H9 (cell line): ENCODE data around the gene HIF1A. TPM values are rescaled to one million over a fixed set of nuclear protein-coding genes. Genes with fewer than 3 reads are reported as not detected.

Experiments
- DNase-seq: peaks from one replicate; pipeline ENCODE4 v3.0.0-alpha.2; 2017
- H2AFZ ChIP-seq: one replicate; pipeline ENCODE4 v1.6.1; 2013; ENCODE audit warnings: mild to moderate bottlenecking, low read length, control low read depth, moderate library complexity
- H2AK5ac ChIP-seq: 2 replicates; pipeline ENCODE4 v1.6.1; 2013; ENCODE audit warnings: low read length, control low read depth, mixed read lengths; ENCODE audit not compliant: insufficient read length
- H2BK120ac ChIP-seq: one replicate; pipeline ENCODE4 v1.6.1; 2013; ENCODE audit warnings: low read depth, mild to moderate bottlenecking, low read length, control low read depth, inconsistent platforms; ENCODE audit not compliant: poor library complexity, severe bottlenecking
- H2BK12ac ChIP-seq: 2 replicates; pipeline ENCODE4 v1.6.1; 2013; ENCODE audit warnings: low read length, control low read depth, mixed read lengths, low read depth; ENCODE audit not compliant: insufficient read length
- H2BK15ac ChIP-seq: 2 replicates; pipeline ENCODE4 v1.6.1; 2013; ENCODE audit warnings: low read depth, low read length, control low read depth
- H2BK20ac ChIP-seq: one replicate; pipeline ENCODE4 v1.6.1; 2013; ENCODE audit warnings: low read depth, mild to moderate bottlenecking, low read length, control low read depth, inconsistent platforms; ENCODE audit not compliant: poor library complexity, severe bottlenecking
- H2BK5ac ChIP-seq: 2 replicates; pipeline ENCODE4 v1.6.1; 2013; ENCODE audit warnings: low read length, control low read depth, mixed read lengths; ENCODE audit not compliant: insufficient read length
- H3K14ac ChIP-seq: 2 replicates; pipeline ENCODE4 v1.6.1; 2013; ENCODE audit warnings: low read length, control low read depth; ENCODE audit not compliant: insufficient read depth
- H3K18ac ChIP-seq: 2 replicates; pipeline ENCODE4 v1.6.1; 2013; ENCODE audit warnings: low read depth, mild to moderate bottlenecking, mixed read lengths, low read length, control low read depth; ENCODE audit not compliant: insufficient read length
- H3K23ac ChIP-seq: 2 replicates; pipeline ENCODE4 v1.6.1; 2013; ENCODE audit warnings: low read length, control low read depth, mixed read lengths, low read depth; ENCODE audit not compliant: insufficient read length
- H3K23me2 ChIP-seq: 2 replicates; pipeline ENCODE4 v1.6.1; 2013; ENCODE audit warnings: low read depth, mild to moderate bottlenecking, mixed read lengths, low read length, control low read depth; ENCODE audit not compliant: insufficient read length, poor library complexity, severe bottlenecking
- H3K27ac ChIP-seq: 2 replicates; pipeline ENCODE4 v1.5.1; 2013; ENCODE audit warnings: low read length, control low read depth, mixed read lengths, low read depth; ENCODE audit not compliant: insufficient read length
- H3K27me3 ChIP-seq: 2 replicates; pipeline ENCODE4 v1.6.1; 2013; ENCODE audit warnings: low read length, control low read depth, inconsistent platforms; ENCODE audit not compliant: insufficient read depth
- H3K4ac ChIP-seq: 2 replicates; pipeline ENCODE4 v1.6.1; 2013; ENCODE audit warnings: low read depth, mild to moderate bottlenecking, control low read depth, inconsistent platforms, low read length, moderate library complexity
- H3K4me1 ChIP-seq: 2 replicates; pipeline ENCODE4 v1.6.1; 2013; ENCODE audit warnings: low read length, control low read depth, inconsistent platforms; ENCODE audit not compliant: insufficient read depth
- H3K4me2 ChIP-seq: 2 replicates; pipeline ENCODE4 v1.6.1; 2013; ENCODE audit warnings: low read length, control low read depth, mixed read lengths; ENCODE audit not compliant: insufficient read length, insufficient read depth
- H3K56ac ChIP-seq: 2 replicates; pipeline ENCODE4 v1.6.1; 2013; ENCODE audit warnings: low read depth, mild to moderate bottlenecking, mixed read lengths, low read length, control low read depth; ENCODE audit not compliant: insufficient read length
- H3K79me1 ChIP-seq: 2 replicates; pipeline ENCODE4 v1.6.1; 2013; ENCODE audit warnings: low read depth, mild to moderate bottlenecking, moderate library complexity, low read length, control low read depth, inconsistent platforms; ENCODE audit not compliant: insufficient read depth, poor library complexity, severe bottlenecking
- H3K79me2 ChIP-seq: 2 replicates; pipeline ENCODE4 v1.6.1; 2013; ENCODE audit warnings: low read length, control low read depth, inconsistent platforms; ENCODE audit not compliant: insufficient read depth
- H3K9ac ChIP-seq: 2 replicates; pipeline ENCODE4 v1.6.1; 2013; ENCODE audit warnings: low read length, control low read depth, mixed read lengths; ENCODE audit not compliant: insufficient read length; ENCODE audit errors: extremely low read depth
- H3K9me3 ChIP-seq: one replicate; pipeline ENCODE4 v1.6.1; 2013; ENCODE audit warnings: low read depth, low read length, inconsistent platforms; ENCODE audit not compliant: control insufficient read depth
- H3T11ph ChIP-seq: one replicate; pipeline ENCODE4 v1.6.1; 2013; ENCODE audit warnings: mild to moderate bottlenecking, low read length, control low read depth, inconsistent platforms
- H4K20me1 ChIP-seq: one replicate; pipeline ENCODE4 v1.6.1; 2013; ENCODE audit not compliant: control insufficient read depth, insufficient read length, insufficient read depth
- H4K5ac ChIP-seq: 2 replicates; pipeline ENCODE4 v1.6.1; 2013; ENCODE audit warnings: low read depth, mild to moderate bottlenecking, mixed read lengths, low read length, control low read depth; ENCODE audit not compliant: insufficient read length
- H4K8ac ChIP-seq: replicated peaks from 2 replicates; pipeline ENCODE4 v1.6.1; 2013; ENCODE audit warnings: low read length, control low read depth, mixed read lengths, low read depth; ENCODE audit not compliant: insufficient read length
- H4K91ac ChIP-seq: 2 replicates; pipeline ENCODE4 v1.6.1; 2013; ENCODE audit warnings: low read depth, mild to moderate bottlenecking, moderate library complexity, mixed read lengths, low read length, control low read depth; ENCODE audit not compliant: insufficient read length
- H3K27ac Mint-ChIP-seq, 3 experiments: 2 replicates in 2 of 3; 3 replicates in 1 of 3; pipeline ENCODE4 v1.8.0; 2020 to 2021; ENCODE audit warnings: mixed read lengths in 3 of 3, mild to moderate bottlenecking in 1 of 3, moderate library complexity in 1 of 3
- H3K27me3 Mint-ChIP-seq: 2 replicates; pipeline ENCODE4 v1.8.0; 2021; ENCODE audit warnings: low read depth, mild to moderate bottlenecking, moderate library complexity, mixed read lengths
- H3K36me3 Mint-ChIP-seq, 3 experiments: 2 replicates in 2 of 3; 3 replicates in 1 of 3; pipeline ENCODE4 v1.8.0; 2020 to 2021; ENCODE audit warnings: low read depth in 3 of 3, mixed read lengths in 3 of 3; ENCODE audit not compliant: insufficient read depth in 1 of 3
- H3K4me1 Mint-ChIP-seq, 2 experiments: 2 replicates each; pipeline ENCODE4 v1.8.0; 2020; ENCODE audit warnings: mixed read lengths in 2 of 2
- H3K4me3 Mint-ChIP-seq, 2 experiments: 2 replicates in 1 of 2; 3 replicates in 1 of 2; pipeline ENCODE4 v1.8.0; 2020 to 2021; ENCODE audit warnings: mild to moderate bottlenecking in 2 of 2, mixed read lengths in 2 of 2, moderate library complexity in 1 of 2
- H3K9me3 Mint-ChIP-seq, 2 experiments: 2 replicates in 1 of 2; 3 replicates in 1 of 2; pipeline ENCODE4 v1.8.0; 2020; ENCODE audit warnings: mild to moderate bottlenecking in 2 of 2, mixed read lengths in 2 of 2, moderate library complexity in 1 of 2
- CTCF ChIP-seq: fragments of 200-600 bp; sonication (generic); conservative IDR thresholded peaks from 3 replicates; pipeline ENCODE4 v1.8.0; 2021; ENCODE audit warnings: antibody characterized with exemption, mild to moderate bottlenecking
- total RNA-seq: library from RNA; stranded (reverse); gene quantifications from 2 replicates; pipeline ENCODE4 v1.2.1, GENCODE V29; 2021

Gene HIF1A
- total RNA-seq, 1 experiment from 2014 or later = 154 TPM

GRCh38 chr14:61746881-61747280 is 51.6 kb downstream of the HIF1A start:
- Histone ChIP-seq H3K79me1 (no peaks in the 10 kb centered on the region), H2BK12ac (no peak overlapping the region), H3K56ac (no peak overlapping the region), H3K4ac (no peak overlapping the region), H2AFZ (no peak overlapping the region), H2BK15ac (no peak overlapping the region), H4K91ac (no peak overlapping the region), H2BK5ac (no peak overlapping the region), H2BK120ac (no peak overlapping the region), H2AK5ac (no peak overlapping the region), H3K27ac (no peak overlapping the region), H4K8ac (no peak overlapping the region), H3K27me3 (no peaks in the 10 kb centered on the region), H3K4me2 (no peak overlapping the region), H3T11ph (no peak overlapping the region), H3K23ac (no peak overlapping the region), H3K4me1 (0 out of 2 replicates have a peak, but pooled peaks cover 2% of the 10 kb centered on the region), H3K9me3 (no peaks in the 10 kb centered on the region), H3K18ac (no peak overlapping the region), H4K5ac (no peak overlapping the region), H4K20me1 (no peaks in the 10 kb centered on the region), H3K14ac (no peak overlapping the region), H3K23me2 (no peaks in the 10 kb centered on the region), H3K9ac (no peak overlapping the region), H2BK20ac (no peak overlapping the region), H3K79me2 (peaks cover 2% of the 10 kb centered on the region; the same call in 1 of the 2 replicates)
- H3K9me3 Mint-ChIP-seq = no peaks in the 10 kb centered on the region
- no peaks in the 10 kb centered on the region for H3K27me3 Mint-ChIP-seq
- no peak overlapping the region for H3K4me3 Mint-ChIP-seq
- no peak for DNase-seq
- peaks cover 27 to 69% (median 46%) of the 10 kb centered on the region in 3 experiments; a peak in 6 of 7 replicates for H3K36me3 Mint-ChIP-seq
- H3K4me1 Mint-ChIP-seq = peaks cover 0 to 21% of the 10 kb centered on the region in 2 experiments; a peak in 2 of 4 replicates
- peak overlapping the region in 1 of 3 experiments; percentile 75; a peak in 2 of 7 replicates for H3K27ac Mint-ChIP-seq
- TF ChIP-seq CTCF = no peak
